Fibroblast of upper back skin (primary cell): ENCODE data around the gene NMT1.
"Not testable (repeated sequence)": the region's sequence is repeated elsewhere in the genome, so short reads cannot be mapped to it uniquely, and the experiment has no call there.

Experiments
- DNase-seq: peaks from one replicate; pipeline ENCODE4 v3.0.0-alpha.2; 2013

NMT1 gene

DNA sequence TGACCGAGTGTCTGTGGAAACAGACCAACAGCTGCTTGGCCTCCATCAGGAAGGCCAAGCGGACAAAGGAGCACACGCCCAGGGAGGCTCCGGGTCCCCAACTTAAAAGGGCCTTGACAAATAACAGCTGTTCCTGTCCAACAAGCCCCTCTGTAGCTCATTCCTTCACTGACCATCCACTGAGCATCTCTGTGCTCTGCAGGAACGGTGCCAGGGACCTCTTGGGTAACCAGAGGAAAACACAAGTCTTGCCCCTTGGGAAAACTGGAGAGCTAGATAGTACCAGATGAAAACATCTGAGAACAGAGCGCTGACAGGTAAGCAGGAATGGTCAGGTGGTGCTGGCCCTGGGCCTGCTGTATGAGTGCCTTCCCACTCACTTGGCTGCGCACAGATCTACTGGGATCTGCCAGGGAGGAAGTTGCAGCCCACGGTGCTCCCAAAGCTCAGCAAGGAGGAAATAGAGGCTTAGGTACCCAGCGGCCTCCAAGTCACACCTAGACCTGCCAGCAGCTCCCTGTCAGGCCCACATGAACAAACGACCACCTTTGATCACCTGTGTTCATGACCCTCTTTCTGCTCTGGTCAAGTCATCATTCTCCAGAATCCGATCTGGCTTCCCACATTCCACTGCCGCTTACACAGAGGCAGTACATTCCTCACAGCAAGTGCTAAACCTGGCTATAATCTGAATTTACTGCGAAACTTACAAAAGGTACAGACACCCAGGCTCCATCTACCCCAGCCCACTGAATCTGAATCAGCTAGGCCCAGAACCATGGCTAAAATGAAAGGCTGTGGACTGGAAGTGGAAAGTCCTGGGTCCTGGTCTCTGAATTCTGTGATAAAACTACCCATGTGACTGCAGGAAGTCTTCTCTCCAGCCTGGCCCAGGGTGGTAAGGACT is 22.1 kb upstream of the NMT1 start:
- DNase-seq, result no peak

GRCh38 chr17:45040459-45040858 is 20.7 kb upstream of the NMT1 start:
- no peak for DNase-seq

DNA sequence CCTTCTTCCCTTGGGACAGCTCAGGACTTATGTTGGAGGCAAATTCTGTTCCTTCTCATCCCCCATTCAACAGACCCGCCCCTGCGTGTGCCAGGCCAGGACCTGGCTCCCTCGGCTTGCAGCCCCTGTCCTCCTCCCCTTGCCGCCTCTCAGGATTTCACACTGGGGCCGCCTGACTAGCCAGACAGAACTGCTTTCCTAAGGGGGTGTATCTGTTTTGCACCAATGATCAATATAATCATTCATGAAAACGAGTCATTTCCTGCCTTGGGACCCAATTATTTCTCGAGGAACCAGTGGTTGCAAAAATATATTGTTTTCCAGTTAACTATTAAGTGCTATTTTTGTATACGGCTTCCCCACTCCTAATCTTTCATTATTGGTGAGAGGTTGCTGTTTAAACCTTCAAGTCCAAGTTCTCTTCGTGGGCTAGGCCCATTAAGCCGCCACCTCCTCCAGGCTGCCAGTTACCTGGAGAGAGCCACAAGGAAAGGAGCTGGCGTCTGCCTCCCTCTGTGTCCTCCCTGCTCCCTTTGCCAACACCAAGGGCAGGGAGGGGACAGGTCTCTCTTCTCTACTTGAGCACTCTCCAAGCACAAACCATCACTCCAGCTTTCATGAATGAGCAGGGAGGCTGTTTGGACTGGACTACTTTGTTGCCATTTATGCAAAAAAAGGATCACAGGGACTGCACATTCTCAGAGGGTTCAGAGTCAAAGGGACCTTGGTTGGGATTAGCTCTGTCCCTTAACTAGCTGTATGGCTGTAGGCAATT is 18.6 kb upstream of the NMT1 start:
- no peak for DNase-seq

- DNase-seq, result no peak
These were observed 17.1 kb upstream of the NMT1 start for GRCh38 chr17:45043813-45044540.

DNA sequence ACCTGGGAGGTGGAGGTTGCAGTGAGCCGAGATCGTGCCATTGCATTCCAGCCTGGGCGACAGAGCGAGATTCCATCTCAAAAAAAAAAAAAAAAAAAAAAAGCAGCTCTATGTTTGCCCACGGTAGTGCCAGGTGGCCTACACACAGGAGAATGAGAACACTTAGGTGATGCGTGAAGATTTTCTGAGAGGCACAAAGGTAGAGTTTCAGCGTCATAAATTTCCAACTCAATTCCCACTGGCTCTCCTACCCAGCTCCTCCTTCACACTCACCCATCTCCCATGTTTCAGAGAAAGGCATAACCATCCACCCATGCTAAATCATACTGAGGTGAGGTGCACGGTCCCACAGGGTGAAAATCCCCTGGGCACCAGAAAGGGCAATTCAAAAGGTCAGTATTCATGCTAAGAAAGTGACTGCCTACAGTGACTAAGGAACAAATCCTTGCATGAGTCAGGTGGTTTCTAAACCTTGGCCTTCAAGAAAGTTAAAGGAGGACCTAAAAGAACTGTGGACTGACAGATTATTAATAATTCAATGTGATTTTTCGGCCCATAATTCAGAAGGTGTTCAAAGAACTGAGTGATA is 14.5 kb upstream of the NMT1 start:
- no peak for DNase-seq

GRCh38 chr17:45048795-45049563 is 12.1 kb upstream of the NMT1 start:
- no peak for DNase-seq

DNA sequence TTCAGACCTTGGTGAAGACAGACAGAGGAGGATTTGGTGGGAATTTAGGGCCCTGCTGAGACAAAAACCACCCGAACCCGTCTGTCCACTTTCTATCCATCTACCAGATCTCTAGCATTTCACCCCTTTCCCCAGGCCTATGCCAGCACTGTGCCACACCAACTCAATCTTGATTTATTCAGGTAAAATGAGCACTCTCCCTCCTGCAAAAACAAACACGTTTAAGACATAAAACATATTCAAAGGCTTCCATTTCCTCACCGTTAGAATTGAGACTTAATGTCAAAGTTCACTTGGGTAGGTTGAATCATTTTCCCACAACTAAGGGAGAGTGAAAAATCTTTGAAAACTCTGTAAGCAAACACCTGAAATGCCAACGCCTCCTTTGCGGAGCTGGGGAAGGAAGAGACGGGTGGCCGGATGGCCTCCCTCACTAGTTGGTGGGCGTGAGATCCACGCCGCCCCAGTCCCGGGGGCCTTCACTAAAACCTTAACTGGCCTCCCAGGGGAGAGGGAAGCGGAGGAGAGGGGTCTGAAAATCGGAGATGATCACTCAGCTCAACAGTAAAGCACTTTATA is 10.5 kb upstream of the NMT1 start:
- DNase-seq, result no peak

- DNase-seq, result peak; percentile 96
These were observed 9.9 kb upstream of the NMT1 start, which contains the start of gene DCAKD for GRCh38 chr17:45051060-45051719. TSS of gene DCAKD (minus strand) at chr17:45051632. CDS start at chr17:45034885, 16,747 bp downstream.

DNA sequence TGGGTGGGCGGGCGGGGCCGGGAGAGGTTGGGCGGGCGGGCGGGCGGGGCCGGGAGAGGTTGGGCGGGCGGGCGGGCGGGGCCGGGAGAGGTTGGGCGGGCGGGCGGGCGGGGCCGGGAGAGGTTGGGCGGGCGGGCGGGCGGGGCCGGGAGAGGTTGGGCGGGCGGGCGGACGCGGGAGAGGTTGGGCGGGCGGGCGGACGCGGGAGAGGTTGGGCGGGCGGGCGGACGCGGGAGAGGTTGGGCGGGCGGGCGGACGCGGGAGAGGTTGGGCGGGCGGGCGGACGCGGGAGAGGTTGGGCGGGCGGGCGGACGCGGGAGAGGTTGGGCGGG is 9.4 kb upstream of the NMT1 start:
- DNase-seq, result not testable (repeated sequence)

DNA sequence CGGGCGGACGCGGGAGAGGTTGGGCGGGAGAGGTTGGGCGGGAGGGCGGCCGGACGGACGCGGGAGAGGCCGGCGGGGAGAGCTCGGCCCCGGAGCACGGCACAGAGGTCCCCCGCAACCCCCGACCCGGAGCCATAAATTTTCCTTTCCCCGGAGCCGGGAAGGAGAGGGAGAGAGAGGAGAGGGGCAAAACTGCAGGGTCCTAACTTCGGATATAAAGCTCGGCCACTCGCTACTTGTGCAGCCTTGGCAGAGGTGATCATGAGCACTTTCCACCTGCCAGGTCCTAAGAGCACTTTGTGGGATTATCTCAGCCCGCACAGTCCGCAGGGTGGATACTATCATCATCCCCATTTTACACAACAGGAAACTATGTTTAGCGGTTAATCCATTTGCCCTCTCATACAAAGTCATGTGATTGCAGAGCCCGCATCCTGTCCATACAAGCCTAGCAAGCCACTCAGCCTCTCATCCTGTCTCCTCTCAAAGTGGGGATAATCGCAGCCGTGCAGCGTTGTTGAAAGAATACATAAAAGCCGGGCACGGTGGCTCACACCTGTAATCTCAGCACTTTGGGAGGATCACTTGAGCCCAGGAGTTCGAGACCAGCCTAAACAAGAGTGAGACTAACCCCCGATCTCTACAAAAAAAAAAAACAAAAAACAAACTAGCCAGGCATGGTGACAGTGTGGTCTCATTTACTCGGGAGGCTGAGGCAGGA is 8.9 kb upstream of the NMT1 start:
- no peak for DNase-seq

DNA sequence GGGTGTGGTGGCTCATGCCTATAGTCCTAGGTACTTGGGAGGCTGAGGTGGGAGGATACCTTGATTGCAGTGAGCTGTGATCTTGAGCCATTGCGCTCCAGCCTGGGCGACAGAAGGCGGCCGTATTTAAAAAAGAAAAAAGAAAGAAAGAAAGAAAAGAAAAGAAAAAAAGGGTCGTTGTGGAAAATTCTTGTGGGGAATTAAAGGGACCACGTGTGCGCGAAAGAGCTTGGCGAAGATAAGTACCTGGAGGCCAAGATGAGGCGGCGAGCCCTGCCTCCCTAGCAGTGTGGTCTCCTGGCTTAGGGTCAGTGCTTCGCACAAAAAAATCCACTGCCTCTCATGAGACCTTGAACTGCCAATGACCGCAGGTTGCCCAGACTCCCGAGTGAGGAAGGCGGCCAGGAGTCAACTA is 728 bp upstream of the NMT1 start:
- no peak for DNase-seq

GRCh38 chr17:45061606-45062205 is 589 bp downstream of the NMT1 start:
- DNase-seq, result no peak

DNA sequence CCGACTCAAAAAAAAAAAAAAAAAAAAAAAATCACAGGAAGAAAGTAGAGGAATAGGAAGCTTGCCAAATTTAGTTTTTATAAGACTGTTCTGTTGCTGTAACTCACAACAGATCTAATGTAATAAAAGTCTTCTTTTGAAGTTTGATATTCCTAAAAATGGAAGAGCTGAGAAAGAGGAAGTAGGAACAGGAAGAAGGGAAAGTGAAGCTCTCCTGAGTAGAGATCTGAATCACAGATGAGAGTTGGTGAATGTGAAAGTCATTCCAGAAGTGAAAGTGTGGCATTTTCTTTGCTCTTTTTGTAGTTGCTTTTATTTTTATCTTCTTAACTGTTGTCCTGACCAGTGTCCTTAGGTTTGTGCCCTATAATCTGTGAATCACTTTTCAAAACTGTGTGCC is 2.1 kb downstream of the NMT1 start:
- DNase-seq, result no peak

DNA sequence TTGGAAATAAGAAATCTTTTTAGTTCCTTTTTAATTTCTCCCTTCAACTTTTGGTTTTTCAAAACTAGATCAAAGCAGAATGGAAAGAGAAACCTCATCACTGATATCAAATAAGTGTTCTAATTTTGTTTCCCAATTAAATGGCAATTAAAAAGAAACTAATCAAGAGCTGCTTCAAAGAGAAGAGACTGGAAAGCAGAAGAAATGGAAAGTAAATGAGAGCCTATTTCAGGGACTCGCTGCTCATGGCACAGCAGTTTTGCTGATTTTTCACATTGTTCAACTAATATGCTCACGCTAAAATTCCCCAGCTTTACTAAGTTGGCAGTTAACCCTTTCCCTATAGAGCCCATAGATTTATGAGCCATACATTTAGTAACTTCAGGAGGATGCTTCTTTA is 6.5 kb downstream of the NMT1 start:
- DNase-seq, result no peak

DNA sequence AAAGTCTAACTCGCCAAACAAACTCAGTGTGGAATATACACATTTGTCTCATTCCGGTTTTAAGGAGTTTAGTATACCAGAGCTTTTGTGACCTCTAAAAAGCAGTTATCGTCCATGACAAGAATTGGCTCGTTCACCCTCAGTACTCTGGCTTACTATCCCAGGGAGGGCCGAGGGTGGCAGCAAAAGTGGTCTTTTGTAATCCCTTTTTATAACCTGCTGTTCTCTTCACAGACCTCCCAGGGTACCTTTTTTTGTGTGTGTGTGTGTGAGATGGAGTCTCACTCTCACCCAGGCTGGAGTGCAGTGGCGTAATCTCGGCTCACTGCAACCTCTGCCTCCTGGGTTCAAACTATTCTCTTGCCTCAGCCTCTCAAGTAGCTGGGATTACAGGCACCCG is 8.9 kb downstream of the NMT1 start:
- DNase-seq, result no peak

- DNase-seq, result no peak
These were observed 9.7 kb downstream of the NMT1 start for GRCh38 chr17:45070809-45071208.

GRCh38 chr17:45073414-45074070 is 12.4 kb downstream of the NMT1 start:
- DNase-seq, result peak; percentile 98

GRCh38 chr17:45077643-45078042 is 16.5 kb downstream of the NMT1 start:
- DNase-seq, result no peak

DNA sequence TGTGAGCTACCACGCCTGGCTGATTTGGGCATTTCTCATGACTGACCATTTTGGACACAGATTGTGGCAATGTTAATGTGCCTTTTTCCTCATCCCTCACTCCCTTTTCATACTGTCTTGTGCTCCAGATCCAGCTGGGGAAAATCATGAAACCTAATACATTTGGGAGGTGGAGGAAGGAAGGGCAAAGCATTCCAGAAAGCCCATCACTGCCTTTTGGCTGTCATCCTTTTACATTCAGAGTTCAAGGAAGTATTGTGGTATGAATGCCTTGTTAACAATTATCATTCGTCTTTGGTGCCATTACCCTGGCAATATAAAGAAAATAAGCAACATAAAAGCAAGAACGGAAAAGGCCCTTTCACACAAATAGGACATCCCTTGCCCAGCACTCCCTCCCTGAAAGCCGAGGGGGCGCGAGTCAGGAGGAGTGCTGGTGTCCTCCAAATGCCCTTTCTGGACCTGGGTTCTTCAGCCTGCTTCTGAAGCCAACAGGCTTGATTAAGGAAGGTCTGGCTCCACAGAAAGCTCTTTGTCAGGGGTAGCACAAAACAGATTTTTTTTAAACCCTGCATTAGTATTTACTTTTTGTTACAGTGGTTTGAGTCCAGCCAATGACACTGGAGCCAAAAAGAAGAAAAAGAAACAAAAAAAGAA is 20.1 kb downstream of the NMT1 start:
- DNase-seq, result no peak
